SU-DHL-6 (cell line): Measurements from ENCODE around the gene FDXR.
A peak's percentile ranks its signal among the peaks of the same experiment; 100 is the strongest.

Source experiments
- H2AFZ ChIP-seq: fragments of 200-600 bp; sonication (generic); 2 replicates; pipeline ENCODE4 v1.6.1; 2014; ENCODE audit warnings: low read depth, mild to moderate bottlenecking, moderate library complexity, mixed read lengths, antibody characterized with exemption, low read length; ENCODE audit not compliant: severe bottlenecking
- H3F3A ChIP-seq: fragments of 200-600 bp; shearing (Covaris generic); 2 replicates; pipeline ENCODE4 v1.6.0; 2016; ENCODE audit warnings: antibody characterized with exemption, mild to moderate bottlenecking; ENCODE audit not compliant: insufficient read depth
- H3K27ac ChIP-seq: fragments of 200-600 bp; sonication (generic); 2 replicates; pipeline ENCODE4 v1.5.1; 2016; ENCODE audit warnings: low read depth, mild to moderate bottlenecking, low read length, moderate library complexity, mixed read lengths
- H3K27me3 ChIP-seq: fragments of 200-600 bp; sonication (generic), shearing (Covaris generic); 2 replicates; pipeline ENCODE4 v1.6.0; 2014; ENCODE audit warnings: mild to moderate bottlenecking, low read length
- H3K36me3 ChIP-seq: fragments of 200-600 bp; sonication (generic); 2 replicates; pipeline ENCODE4 v1.6.1; 2014; ENCODE audit warnings: mild to moderate bottlenecking, low read length, mixed read lengths
- H3K4me2 ChIP-seq: fragments of 300-600, 200-600 bp; shearing (Covaris generic), sonication (generic); 2 replicates; pipeline ENCODE4 v1.6.0; 2014; ENCODE audit warnings: low read length, low read depth, mild to moderate bottlenecking; ENCODE audit not compliant: poor library complexity, severe bottlenecking
- H3K4me3 ChIP-seq: fragments of 200-600 bp; sonication (generic); 2 replicates; pipeline ENCODE4 v1.5.1; 2014; ENCODE audit warnings: antibody characterized with exemption, low read length, mild to moderate bottlenecking, mixed read lengths; ENCODE audit not compliant: insufficient read depth, poor library complexity, severe bottlenecking
- H3K79me2 ChIP-seq: fragments of 200-600 bp; sonication (generic); 2 replicates; pipeline ENCODE4 v1.6.1; 2014; ENCODE audit warnings: mild to moderate bottlenecking, low read length, moderate library complexity; ENCODE audit not compliant: insufficient read depth
- H3K9ac ChIP-seq: fragments of 200-600 bp; sonication (generic); 2 replicates; pipeline ENCODE4 v1.7.0; 2014; ENCODE audit warnings: mild to moderate bottlenecking, low read length
- H3K9me2 ChIP-seq: fragments of 200-600 bp; sonication (generic); replicated peaks from 2 replicates; pipeline ENCODE4 v1.6.1; 2014; ENCODE audit warnings: low read length; ENCODE audit not compliant: insufficient read depth
- H3K9me3 ChIP-seq: fragments of 200-600 bp; sonication (generic); 2 replicates; pipeline ENCODE4 v1.6.1; 2014; ENCODE audit warnings: low read length, mixed read lengths; ENCODE audit not compliant: insufficient read depth
- H4K20me1 ChIP-seq: fragments of 200-600 bp; sonication (generic); 2 replicates; pipeline ENCODE4 v1.6.1; 2014; ENCODE audit warnings: low read depth, mild to moderate bottlenecking, antibody characterized with exemption, low read length, moderate library complexity, mixed read lengths
- EZH2phosphoT487 ChIP-seq: fragments of 200-600 bp; sonication (generic), shearing (Covaris generic); conservative IDR thresholded peaks from 2 replicates; pipeline ENCODE4 v1.6.1; 2018; ENCODE audit warnings: mild to moderate bottlenecking, antibody characterized with exemption, low read length, moderate library complexity, mixed read lengths
- TF ChIP-seq, protein P1 (sequence below): fragments of 200-600 bp; sonication (generic); IDR thresholded peaks from one replicate; pipeline ENCODE4 v1.5.1; 2017; ENCODE audit warnings: antibody characterized with exemption, mild to moderate bottlenecking, low read length, moderate library complexity; ENCODE audit not compliant: insufficient read depth, poor library complexity, severe bottlenecking

FDXR gene

DNA sequence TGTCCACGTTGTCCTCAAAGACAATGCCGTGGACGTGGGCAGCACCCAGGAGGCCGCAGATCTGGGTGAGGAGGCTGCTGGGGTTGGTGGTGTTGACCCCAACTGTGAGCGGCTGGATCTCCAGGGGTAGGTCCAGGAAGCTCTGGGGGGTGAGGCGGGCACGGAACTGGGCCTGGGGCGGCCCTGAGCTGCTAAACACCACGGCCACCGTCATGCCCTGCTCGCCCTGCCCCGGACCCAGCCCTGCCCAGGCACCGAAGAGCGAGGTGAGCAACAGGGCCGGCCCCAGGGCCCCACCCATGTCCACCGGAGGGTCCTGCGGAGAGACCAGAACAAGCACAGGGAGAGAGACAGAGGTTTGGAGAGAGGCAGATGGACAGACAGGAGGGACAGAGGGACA lies 18.0 kb downstream of the FDXR start:
- H3K36me3 ChIP-seq = no peaks in the 10 kb centered on the region
- H3K9ac ChIP-seq = no peak overlapping the region
- H4K20me1 ChIP-seq = no peaks in the 10 kb centered on the region
- no peaks in the 10 kb centered on the region for H3K79me2 ChIP-seq
- H3K4me3 ChIP-seq = no peak overlapping the region
- no peak overlapping the region for H2AFZ ChIP-seq
- no peaks in the 10 kb centered on the region for H3F3A ChIP-seq
- H3K9me2 ChIP-seq = no peaks in the 10 kb centered on the region
- no peaks in the 10 kb centered on the region for H3K9me3 ChIP-seq
- H3K4me2 ChIP-seq = no peak overlapping the region
- H3K27ac ChIP-seq = no peak overlapping the region
- TF ChIP-seq EZH2phosphoT487 = no peak
- TF ChIP-seq, protein P1, sequence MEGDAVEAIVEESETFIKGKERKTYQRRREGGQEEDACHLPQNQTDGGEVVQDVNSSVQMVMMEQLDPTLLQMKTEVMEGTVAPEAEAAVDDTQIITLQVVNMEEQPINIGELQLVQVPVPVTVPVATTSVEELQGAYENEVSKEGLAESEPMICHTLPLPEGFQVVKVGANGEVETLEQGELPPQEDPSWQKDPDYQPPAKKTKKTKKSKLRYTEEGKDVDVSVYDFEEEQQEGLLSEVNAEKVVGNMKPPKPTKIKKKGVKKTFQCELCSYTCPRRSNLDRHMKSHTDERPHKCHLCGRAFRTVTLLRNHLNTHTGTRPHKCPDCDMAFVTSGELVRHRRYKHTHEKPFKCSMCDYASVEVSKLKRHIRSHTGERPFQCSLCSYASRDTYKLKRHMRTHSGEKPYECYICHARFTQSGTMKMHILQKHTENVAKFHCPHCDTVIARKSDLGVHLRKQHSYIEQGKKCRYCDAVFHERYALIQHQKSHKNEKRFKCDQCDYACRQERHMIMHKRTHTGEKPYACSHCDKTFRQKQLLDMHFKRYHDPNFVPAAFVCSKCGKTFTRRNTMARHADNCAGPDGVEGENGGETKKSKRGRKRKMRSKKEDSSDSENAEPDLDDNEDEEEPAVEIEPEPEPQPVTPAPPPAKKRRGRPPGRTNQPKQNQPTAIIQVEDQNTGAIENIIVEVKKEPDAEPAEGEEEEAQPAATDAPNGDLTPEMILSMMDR = no peak
- H3K27me3 ChIP-seq = no peaks in the 10 kb centered on the region

DNA sequence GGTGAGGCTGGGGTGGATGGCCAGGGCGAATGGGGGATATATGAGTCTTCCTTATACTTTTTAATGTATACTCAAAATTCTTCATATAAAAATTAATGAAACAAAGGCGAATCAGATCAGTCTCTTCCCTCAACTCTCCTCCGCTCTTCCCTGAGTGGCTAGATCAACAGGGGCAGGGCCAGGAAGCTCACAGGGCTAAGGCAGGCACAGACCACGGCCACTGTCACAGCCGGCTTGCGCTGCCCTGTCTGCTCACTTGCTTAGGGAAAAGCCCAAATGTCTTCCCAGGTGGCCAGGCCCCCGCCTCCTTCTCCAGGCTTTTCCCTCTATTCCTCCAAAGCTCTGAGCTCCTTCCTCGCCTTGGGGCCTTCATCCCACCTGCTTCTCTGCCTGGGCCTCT lies 19.1 kb downstream of the FDXR start:
- Histone ChIP-seq H3K4me3 (no peak overlapping the region), H2AFZ (no peak overlapping the region), H3K9me3 (no peaks in the 10 kb centered on the region), H3K27ac (no peak overlapping the region), H3K9ac (no peak overlapping the region), H3K27me3 (no peaks in the 10 kb centered on the region), H3K36me3 (no peaks in the 10 kb centered on the region), H4K20me1 (no peaks in the 10 kb centered on the region), H3K79me2 (no peaks in the 10 kb centered on the region), H3K9me2 (no peaks in the 10 kb centered on the region), H3F3A (no peaks in the 10 kb centered on the region), H3K4me2 (no peak overlapping the region)
- TF ChIP-seq EZH2phosphoT487 = no peak
- TF ChIP-seq, protein P1 = no peak

DNA sequence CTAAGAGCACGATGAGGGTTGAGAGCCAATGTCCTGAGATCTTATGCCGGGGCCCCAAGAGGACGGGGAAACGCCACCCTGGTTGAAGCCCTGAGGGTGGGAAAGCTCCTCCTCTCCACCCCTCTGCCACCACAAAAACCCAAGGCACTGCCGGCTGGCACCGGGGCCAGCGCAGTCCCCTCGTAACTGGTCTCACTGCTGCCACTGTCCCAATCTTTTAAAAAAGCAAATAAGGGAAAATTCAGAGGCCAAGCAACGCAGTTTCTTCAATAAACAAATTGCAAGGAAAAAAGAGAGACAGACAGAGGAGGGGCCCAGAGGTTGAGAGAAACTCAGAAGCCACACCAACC lies 19.8 kb downstream of the FDXR start:
- Histone ChIP-seq H3K9me2 (no peaks in the 10 kb centered on the region), H2AFZ (peak overlapping the region; percentile 73), H3K36me3 (no peaks in the 10 kb centered on the region), H3K27ac (no peak overlapping the region), H4K20me1 (no peaks in the 10 kb centered on the region), H3K79me2 (no peaks in the 10 kb centered on the region), H3F3A (no peaks in the 10 kb centered on the region), H3K4me3 (peak overlapping the region; percentile 9), H3K27me3 (no peaks in the 10 kb centered on the region), H3K9me3 (no peaks in the 10 kb centered on the region), H3K9ac (peak overlapping the region; percentile 35), H3K4me2 (peak overlapping the region; percentile 54)
- TF ChIP-seq EZH2phosphoT487 = 0 out of 2 replicates have a peak, but pooled peaks have one; percentile 16
- TF ChIP-seq, protein P1 = no peak
